Right renal pelvis (tissue), 4 donors: ENCODE data around the gene PARG. TPM values are rescaled to one million over a fixed set of nuclear protein-coding genes. Genes with fewer than 3 reads are reported as not detected.

ENCODE experiments used
- polyA plus RNA-seq, 4 donors: library from polyadenylated mRNA; unstranded; fragments of 120-200 nt; gene quantifications; one replicate each; pipeline ENCODE4 v1.2.1, GENCODE V29; 2013; ENCODE audit not compliant: insufficient read length in 4 of 4

The PARG gene
- polyA plus RNA-seq, 4 donors: 34.7 to 37.7 (median 35.8) TPM

Other genes with a start within 250 kb of the PARG start
- gene OGDHL, start 179.7 kb downstream of the PARG start, polyA plus RNA-seq: 10 to 100 TPM; 38.0 to 46.1 (median 38.9) TPM
- gene TIMM23B, start within 50 bp of the PARG start, polyA plus RNA-seq: 10 to 100 TPM; 10.7 to 13.6 (median 12.2) TPM
- 10 to 100 TPM; 11.5 to 26.7 (median 14.8) TPM for gene AGAP6, start 46.4 kb upstream of the PARG start, polyA plus RNA-seq
- gene WASHC2A, start 125.9 kb upstream of the PARG start, polyA plus RNA-seq: 10 to 100 TPM; 55.7 to 79.0 (median 76.5) TPM